ENCODE data around the gene PAXX. TPM values are rescaled to one million over a fixed set of nuclear protein-coding genes. Genes with fewer than 3 reads are reported as not detected.

Gene PAXX
- polyA plus RNA-seq, 1 donor (not counting 4 experiments of a cell fraction or from before 2014, with no cell fraction given): 11.2 TPM

- FAIRE-seq (no peak), DNase-seq (ENCODE audit: low read depth, low spot score) (no peak)
- H3K27me3 ChIP-seq (ENCODE audit: control insufficient read depth, extremely low read depth, insufficient read depth, low read length): no peaks in the 10 kb centered on the region
- peaks cover 27% of the 10 kb centered on the region for H3K79me2 ChIP-seq (ENCODE audit: control insufficient read depth, insufficient read depth, low read length)
- no peak overlapping the region for H3K4me2 ChIP-seq (ENCODE audit: control insufficient read depth, extremely low read depth, insufficient read depth, low read depth, low read length)
- no peaks in the 10 kb centered on the region for H3K9me1 ChIP-seq (ENCODE audit: control insufficient read depth, extremely low read depth, insufficient read depth, low read length)
- no peaks in the 10 kb centered on the region for H4K20me1 ChIP-seq (ENCODE audit: control insufficient read depth, extremely low read depth, insufficient read depth, low read length)
- no peak overlapping the region for H3K27ac ChIP-seq (ENCODE audit: control insufficient read depth, insufficient read depth, low read length)
- no peak overlapping the region for H3K9ac ChIP-seq (ENCODE audit: control insufficient read depth, extremely low read depth, insufficient read depth, low read length)
- dilution Hi-C loops (cut with MboI; ENCODE audit: extremely low pct_ligation_motif_present, low sequenced_read_pairs): loop anchor here (25.0 kb wide), 1 partner anchor 134 kb away; the partner anchor contains the start of gene RABL6
- H3K36me3 ChIP-seq (ENCODE audit: control insufficient read depth in 2 of 2, extremely low read depth in 1 of 2, insufficient read depth in 2 of 2, low read length in 2 of 2): peaks cover 6 to 8% of the 10 kb centered on the region in 2 experiments
- peaks cover 19% of the 10 kb centered on the region for H3K4me1 ChIP-seq (ENCODE audit: control insufficient read depth, extremely low read depth, insufficient read depth, low read length)
- H2AFZ ChIP-seq (ENCODE audit: control insufficient read depth, low read length): no peak overlapping the region
- no peak overlapping the region for H3K4me3 ChIP-seq (ENCODE audit: control insufficient read depth in 2 of 3, extremely low read depth in 1 of 3, insufficient read depth in 2 of 3, low read depth in 1 of 3, low read length in 3 of 3)
- TF ChIP-seq CTCF (optimal IDR thresholded peaks at IDR 0.05 in 1 of 3, IDR thresholded peaks at IDR 0.05 in 1 of 3, conservative IDR thresholded peaks at IDR 0.05 in 1 of 3; ENCODE audit: extremely low read depth in 1 of 3, insufficient read depth in 2 of 3, low read length in 3 of 3) (no peak), EZH2 (IDR thresholded peaks at IDR 0.05; ENCODE audit: low read length) (no peak)
- H3K9me3 ChIP-seq (ENCODE audit: control insufficient read depth, low read depth, low read length): no peaks in the 10 kb centered on the region
Measured at GRCh38 chr9:136946228-136947027, 45.8 kb upstream of the PAXX start.

- Histone ChIP-seq H3K9ac (ENCODE audit: control insufficient read depth, extremely low read depth, insufficient read depth, low read length) (no peak overlapping the region), H3K4me2 (ENCODE audit: control insufficient read depth, extremely low read depth, insufficient read depth, low read depth, low read length) (no peak overlapping the region), H2AFZ (ENCODE audit: control insufficient read depth, low read length) (no peak overlapping the region), H3K4me1 (ENCODE audit: control insufficient read depth, extremely low read depth, insufficient read depth, low read length) (peaks cover 19% of the 10 kb centered on the region), H3K27me3 (ENCODE audit: control insufficient read depth, extremely low read depth, insufficient read depth, low read length) (no peaks in the 10 kb centered on the region), H3K9me1 (ENCODE audit: control insufficient read depth, extremely low read depth, insufficient read depth, low read length) (no peaks in the 10 kb centered on the region), H3K4me3 (ENCODE audit: control insufficient read depth in 2 of 3, extremely low read depth in 1 of 3, insufficient read depth in 2 of 3, low read depth in 1 of 3, low read length in 3 of 3) (no peak overlapping the region), H4K20me1 (ENCODE audit: control insufficient read depth, extremely low read depth, insufficient read depth, low read length) (no peaks in the 10 kb centered on the region), H3K9me3 (ENCODE audit: control insufficient read depth, low read depth, low read length) (no peaks in the 10 kb centered on the region), H3K79me2 (ENCODE audit: control insufficient read depth, insufficient read depth, low read length) (peaks cover 20% of the 10 kb centered on the region), H3K36me3 (ENCODE audit: control insufficient read depth in 2 of 2, extremely low read depth in 1 of 2, insufficient read depth in 2 of 2, low read length in 2 of 2) (peaks cover under 1 to 3% of the 10 kb centered on the region in 2 experiments), H3K27ac (ENCODE audit: control insufficient read depth, insufficient read depth, low read length) (no peak overlapping the region)
- FAIRE-seq (no peak), DNase-seq (ENCODE audit: low read depth, low spot score) (no peak)
- dilution Hi-C loops (cut with MboI; ENCODE audit: extremely low pct_ligation_motif_present, low sequenced_read_pairs): loop anchor here (25.0 kb wide), 1 partner anchor 135 kb away; the partner anchor contains the start of gene RABL6
- TF ChIP-seq CTCF (optimal IDR thresholded peaks at IDR 0.05 in 1 of 3, IDR thresholded peaks at IDR 0.05 in 1 of 3, conservative IDR thresholded peaks at IDR 0.05 in 1 of 3; ENCODE audit: extremely low read depth in 1 of 3, insufficient read depth in 2 of 3, low read length in 3 of 3) (no peak), EZH2 (IDR thresholded peaks at IDR 0.05; ENCODE audit: low read length) (no peak)
Measured at GRCh38 chr9:136947028-136947891, 45.0 kb upstream of the PAXX start.
